Large intestine (tissue), 1 donor: ENCODE data around the gene ZMYND15. TPM values are rescaled to one million over a fixed set of nuclear protein-coding genes. Genes with fewer than 3 reads are reported as not detected.

ENCODE experiments used
- polyA plus RNA-seq: library from polyadenylated mRNA; unstranded; fragments of 120-200 nt; gene quantifications from one replicate; pipeline ENCODE4 v1.2.1, GENCODE V29; 2013

Gene ZMYND15
- polyA plus RNA-seq, 1 donor, result 5.1 TPM

Other genes starting within 250 kb of the ZMYND15 start
- 13.3 TPM for gene SPNS2, start 241.0 kb upstream of the ZMYND15 start, polyA plus RNA-seq
- gene MYBBP1A, start 184.4 kb upstream of the ZMYND15 start, polyA plus RNA-seq, result 46.0 TPM
- 2.7 TPM for gene GGT6, start 179.3 kb upstream of the ZMYND15 start, polyA plus RNA-seq
- gene SMTNL2, start 155.3 kb upstream of the ZMYND15 start, polyA plus RNA-seq, result 10.1 TPM
- gene ALOX15, start 98.2 kb upstream of the ZMYND15 start, polyA plus RNA-seq, result 2.2 TPM
- gene PELP1, start 35.7 kb upstream of the ZMYND15 start, polyA plus RNA-seq, result 50.9 TPM
- gene ARRB2, start 29.2 kb upstream of the ZMYND15 start, polyA plus RNA-seq, result 96.7 TPM
- gene MED11, start 8.4 kb upstream of the ZMYND15 start, polyA plus RNA-seq, result 33.0 TPM
- 62.1 TPM for gene CXCL16, start 95 bp downstream of the ZMYND15 start, polyA plus RNA-seq
- 44.0 TPM for gene TM4SF5, start 32.1 kb downstream of the ZMYND15 start, polyA plus RNA-seq
- gene VMO1, start 46.5 kb downstream of the ZMYND15 start, polyA plus RNA-seq, result 2.1 TPM
- 34.4 TPM for gene GLTPD2, start 49.1 kb downstream of the ZMYND15 start, polyA plus RNA-seq
- gene PSMB6, start 56.3 kb downstream of the ZMYND15 start, polyA plus RNA-seq, result 97.1 TPM
- 21.8 TPM for gene PLD2, start 67.3 kb downstream of the ZMYND15 start, polyA plus RNA-seq
- gene MINK1, start 93.5 kb downstream of the ZMYND15 start, polyA plus RNA-seq, result 103 TPM
- gene C17orf107, start 159.7 kb downstream of the ZMYND15 start, polyA plus RNA-seq, result 2.1 TPM
- gene CHRNE, start 163.3 kb downstream of the ZMYND15 start, polyA plus RNA-seq, result 0.37 TPM
- gene GP1BA, start 192.4 kb downstream of the ZMYND15 start, polyA plus RNA-seq, result 1.5 TPM
- 47.1 TPM for gene SLC25A11, start 200.2 kb downstream of the ZMYND15 start, polyA plus RNA-seq
- 117 TPM for gene RNF167, start 200.4 kb downstream of the ZMYND15 start, polyA plus RNA-seq
- 557 TPM for gene PFN1, start 208.7 kb downstream of the ZMYND15 start, polyA plus RNA-seq
- 31.4 TPM for gene ENO3, start 211.3 kb downstream of the ZMYND15 start, polyA plus RNA-seq
- 82.0 TPM for gene SPAG7, start 228.0 kb downstream of the ZMYND15 start, polyA plus RNA-seq
- gene CAMTA2, start 247.8 kb downstream of the ZMYND15 start, polyA plus RNA-seq, result 35.6 TPM